Activated CD8-positive, alpha-beta memory T cell treated with anti-CD3 and anti-CD28 coated beads for 48 hours (primary cell): ENCODE data around the gene PDGFD.
"Not testable (repeated sequence)": the region's sequence is repeated elsewhere in the genome, so short reads cannot be mapped to it uniquely, and the experiment has no call there.

ENCODE experiments used
- DNase-seq, 3 experiments: peaks; one replicate each; pipeline ENCODE4 v3.0.0-alpha.2; 2020; ENCODE audit warnings: low read depth in 2 of 3, low spot score in 2 of 3

Gene PDGFD

DNA sequence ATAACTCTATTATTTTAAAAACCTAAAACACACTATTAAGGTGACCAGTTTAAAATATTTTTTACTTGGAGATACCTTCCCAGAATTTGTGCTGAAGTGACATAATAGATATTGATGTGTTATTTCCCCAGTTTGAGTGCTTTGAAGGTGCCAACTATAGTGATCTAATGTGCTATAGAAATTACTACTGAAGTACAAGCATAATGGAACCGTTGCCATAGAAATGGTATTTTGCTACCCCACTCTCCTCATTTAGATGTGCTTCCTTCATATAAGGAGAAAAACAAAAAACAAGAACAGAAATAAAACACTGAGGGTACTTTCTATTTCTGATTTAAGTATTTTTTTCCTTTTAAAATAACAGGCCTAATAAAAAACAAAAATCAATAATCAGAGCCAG lies 108.4 kb downstream of the PDGFD start:
- DNase-seq, result no peak

DNA sequence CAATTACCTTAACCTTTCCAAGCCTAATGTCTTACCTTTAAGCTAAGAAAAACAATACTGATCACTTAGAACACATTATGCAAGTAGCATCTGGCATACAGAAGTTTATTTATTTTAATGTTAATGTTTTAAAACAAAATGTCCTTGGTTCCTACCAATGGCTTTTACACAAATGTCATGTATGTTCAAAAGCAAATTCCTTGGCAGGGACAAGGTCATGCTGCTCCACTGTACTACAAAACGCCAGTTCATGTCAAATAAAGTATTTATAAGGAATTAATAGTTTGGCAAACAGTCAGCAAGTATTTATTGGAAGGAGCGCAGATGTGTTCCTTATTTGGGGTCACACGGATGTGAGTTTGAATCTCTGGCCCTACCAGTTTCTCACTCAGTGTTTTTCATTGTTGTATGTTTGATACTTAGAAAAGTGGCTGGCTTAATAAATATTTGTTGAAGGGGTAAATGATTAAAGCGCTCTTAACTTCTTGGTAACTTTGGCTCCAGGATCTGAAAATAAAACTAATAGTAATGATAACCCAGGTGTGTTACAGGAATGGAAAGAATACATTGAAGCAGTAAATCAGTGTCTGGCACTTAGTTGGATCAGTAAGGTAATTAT lies 108.9 kb downstream of the PDGFD start:
- no peak for DNase-seq

DNA sequence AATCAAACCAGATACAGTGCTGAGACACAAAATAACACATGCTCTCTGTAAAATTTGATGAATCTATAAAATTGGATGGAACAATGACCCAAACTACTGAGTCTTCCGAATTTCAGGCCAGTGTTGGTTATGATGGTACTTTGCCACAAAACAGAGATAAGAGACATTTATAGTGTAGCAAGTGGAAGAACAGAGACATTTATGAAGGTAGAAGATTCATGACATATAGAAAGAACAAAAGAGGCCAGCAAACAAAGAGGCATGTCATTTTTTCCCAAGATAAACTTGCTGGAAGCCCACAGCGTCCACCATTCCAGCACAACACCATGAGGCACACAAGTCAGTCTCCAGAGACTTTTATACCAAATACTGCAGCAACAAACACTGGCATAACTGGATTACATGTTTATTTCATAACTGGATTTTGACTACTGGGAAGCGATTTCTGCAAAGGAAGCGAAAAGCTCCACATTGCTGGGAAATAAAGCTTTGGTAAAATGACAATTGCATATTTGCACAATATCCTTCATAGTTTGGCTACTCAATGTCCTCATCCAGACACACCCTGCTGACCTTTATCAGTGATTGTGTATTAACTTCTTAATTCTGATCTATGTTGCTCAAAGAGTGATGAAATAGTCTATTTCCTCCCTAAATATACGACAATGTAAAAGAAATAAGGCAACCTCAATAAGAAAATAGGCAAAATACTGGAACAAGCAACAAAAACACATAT lies 110.0 kb downstream of the PDGFD start:
- no peak for DNase-seq

DNA sequence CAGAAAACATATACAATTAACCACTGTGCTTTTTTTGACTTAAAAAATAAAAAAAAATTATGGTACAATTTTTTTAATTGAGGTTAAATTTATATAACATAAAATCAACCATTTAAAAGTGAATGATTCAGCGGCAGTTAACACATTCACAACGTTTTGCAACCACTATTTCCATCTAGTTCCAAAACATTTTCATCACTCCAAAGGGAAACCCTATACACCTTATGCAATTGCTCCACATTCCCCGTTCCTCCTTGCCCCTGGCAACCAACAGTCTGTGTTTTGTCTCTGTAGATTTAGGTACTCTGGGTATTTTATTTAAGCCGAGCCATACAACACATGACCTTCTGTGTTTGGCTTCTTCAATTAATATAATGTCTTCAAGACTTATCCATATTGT lies 112.2 kb downstream of the PDGFD start:
- DNase-seq, result no peak

DNA sequence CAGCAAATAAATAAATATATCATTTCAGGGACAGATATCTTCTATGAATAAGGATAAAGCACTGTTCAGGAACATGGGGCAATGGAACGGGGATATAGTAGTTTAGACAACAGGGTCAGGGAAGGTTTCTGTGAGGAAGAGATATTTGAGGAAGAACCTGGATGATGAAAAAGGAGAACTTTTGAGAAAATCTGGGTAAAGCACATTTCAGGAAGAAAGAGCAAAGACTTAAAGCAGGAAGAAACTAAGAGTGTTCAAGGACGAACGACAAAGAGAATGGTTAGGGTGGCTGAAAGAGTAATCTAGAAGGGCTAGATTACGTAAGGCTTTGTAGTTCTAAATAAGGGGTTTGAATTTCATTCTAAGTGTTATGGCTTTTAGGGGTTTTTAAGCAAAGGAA lies 114.8 kb downstream of the PDGFD start:
- no peak for DNase-seq

DNA sequence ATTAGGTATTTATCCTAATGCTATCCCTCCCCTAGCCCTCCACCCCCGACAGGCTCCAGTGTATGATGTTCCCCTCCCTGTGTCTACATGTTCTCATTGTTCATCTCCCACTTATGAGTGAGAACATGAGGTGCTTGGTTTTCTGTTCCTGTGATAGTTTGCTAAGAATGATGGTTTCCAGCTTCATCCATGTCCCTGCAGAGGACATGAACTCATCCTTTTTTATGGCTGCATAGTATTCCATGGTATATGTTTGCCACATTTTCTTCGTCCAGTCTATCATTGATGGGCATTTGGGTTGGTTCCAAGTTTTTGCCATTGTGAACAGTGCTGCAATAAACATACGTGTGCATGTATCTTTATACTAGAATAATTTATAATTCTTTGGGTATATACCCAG lies 117.1 kb downstream of the PDGFD start:
- DNase-seq, result not testable (repeated sequence)

DNA sequence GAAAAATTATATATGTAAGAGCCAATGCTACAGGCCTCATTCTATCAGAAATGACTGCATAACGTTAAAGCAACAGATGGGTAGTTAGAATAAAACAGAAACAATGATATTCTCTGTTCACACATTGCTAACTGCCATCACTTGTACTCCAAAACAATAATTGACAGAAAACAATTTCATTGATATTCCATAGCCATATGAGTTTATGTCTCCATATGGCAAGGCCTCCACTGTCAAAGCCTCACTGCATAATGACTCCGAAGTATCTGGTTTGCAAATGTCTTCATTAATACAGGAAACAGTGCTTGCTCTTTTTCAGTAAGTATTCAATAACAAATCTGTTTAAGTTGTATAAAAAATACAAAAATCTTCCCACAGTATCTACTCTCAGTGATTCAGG lies 117.6 kb downstream of the PDGFD start:
- DNase-seq, result no peak

DNA sequence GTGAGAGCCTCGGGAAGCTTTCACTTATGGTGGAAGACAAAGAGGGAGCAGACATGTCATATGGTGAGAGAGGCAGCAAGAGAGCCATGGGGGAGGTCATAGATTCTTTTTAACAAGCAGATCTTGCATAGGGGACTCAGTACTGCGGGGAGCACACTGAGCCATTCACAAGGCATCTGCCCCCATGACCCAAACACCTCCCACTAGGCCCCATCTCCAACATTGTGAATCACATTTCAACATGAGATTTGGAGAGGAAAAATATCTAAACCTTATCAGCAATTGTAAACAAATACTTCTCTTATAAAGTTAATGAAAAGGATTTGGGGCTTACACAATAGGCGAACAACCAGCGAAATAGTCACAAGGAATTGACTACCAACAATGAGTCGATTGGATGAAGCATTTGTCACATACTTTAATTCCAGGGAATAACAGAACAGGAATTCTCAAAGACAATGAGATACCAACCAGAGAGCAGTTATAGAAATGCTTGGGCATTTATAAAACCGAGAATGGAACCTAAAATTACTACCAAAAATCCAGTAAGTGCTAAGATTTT lies 120.2 kb downstream of the PDGFD start:
- no peak for DNase-seq

DNA sequence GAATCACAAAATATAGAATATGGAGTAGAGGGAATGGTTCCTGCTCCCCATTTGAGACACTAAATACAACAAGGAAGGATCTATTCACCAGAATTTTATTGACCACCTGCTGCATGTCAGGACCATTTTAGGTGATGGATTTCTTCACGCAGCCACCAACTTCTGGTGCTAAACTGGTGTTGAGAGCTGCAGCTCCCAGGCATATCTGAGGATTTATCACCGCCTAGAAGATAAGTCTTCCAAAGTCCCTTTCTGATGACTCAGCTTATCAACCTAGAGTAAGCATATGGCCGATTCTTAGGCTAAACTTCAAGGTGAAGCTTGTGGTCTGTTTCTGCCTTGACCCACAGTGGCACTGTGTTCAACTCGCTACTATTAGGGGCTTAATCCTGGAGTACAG lies 120.8 kb downstream of the PDGFD start:
- DNase-seq, result no peak

DNA sequence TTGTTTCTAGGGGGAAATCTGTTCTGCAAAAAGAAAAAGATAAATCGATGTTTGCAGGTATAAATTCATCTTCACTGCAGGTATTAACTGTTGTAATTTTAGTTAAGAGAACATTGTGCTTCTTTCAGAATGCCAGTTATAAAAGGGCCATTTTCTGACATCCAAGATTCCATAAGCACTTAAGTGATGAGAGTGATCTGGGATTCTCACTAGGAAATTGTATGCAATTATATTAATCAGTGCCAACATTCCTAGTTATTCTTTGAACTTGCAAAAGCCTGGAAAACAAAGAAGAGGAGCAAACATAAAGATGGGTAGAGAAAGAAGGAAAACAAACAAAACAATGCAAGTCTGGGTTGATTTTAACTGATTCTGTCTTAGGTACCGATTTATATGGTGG lies 122.2 kb downstream of the PDGFD start:
- DNase-seq, result no peak

DNA sequence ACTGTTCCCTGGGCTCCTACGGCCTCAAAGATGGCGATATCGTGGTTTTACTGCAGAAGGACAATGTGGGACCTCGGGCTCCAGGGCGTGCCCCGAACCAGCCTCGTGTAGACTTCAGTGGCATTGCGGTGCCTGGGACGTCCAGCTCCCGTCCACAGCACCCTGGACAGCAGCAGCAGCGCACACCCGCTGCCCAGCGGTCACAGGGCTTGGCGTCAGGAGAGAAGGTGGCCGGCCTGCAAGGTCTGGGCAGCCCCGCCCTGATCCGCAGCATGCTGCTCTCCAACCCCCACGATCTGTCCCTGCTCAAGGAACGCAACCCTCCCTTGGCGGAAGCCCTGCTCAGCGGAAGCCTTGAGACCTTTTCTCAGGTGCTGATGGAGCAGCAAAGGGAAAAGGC lies 127.0 kb downstream of the PDGFD start:
- no peak for DNase-seq

DNA sequence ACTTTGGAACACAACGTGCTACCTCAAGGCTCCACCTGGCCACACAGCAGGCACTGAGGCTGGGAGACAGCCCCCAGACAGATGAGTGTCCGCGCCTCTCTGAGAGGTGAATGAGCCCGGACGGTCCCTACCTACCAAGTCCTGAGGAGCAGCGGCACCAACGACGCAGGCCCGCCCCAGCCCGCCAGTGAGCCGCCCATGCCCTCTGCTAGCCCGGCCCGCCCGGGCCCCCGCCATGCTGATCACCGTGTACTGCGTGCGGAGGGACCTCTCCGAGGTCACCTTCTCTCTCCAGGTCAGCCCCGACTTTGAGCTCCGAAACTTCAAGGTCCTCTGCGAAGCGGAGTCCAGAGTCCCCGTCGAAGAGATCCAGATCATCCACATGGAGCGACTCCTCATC lies 127.4 kb downstream of the PDGFD start, which contains the start of gene DDI1:
TSS of gene DDI1 (plus strand) at position 53 of the 400 bp plus-strand sequence. CDS start at position 236, 183 bp downstream.
- DNase-seq, result no peak

DNA sequence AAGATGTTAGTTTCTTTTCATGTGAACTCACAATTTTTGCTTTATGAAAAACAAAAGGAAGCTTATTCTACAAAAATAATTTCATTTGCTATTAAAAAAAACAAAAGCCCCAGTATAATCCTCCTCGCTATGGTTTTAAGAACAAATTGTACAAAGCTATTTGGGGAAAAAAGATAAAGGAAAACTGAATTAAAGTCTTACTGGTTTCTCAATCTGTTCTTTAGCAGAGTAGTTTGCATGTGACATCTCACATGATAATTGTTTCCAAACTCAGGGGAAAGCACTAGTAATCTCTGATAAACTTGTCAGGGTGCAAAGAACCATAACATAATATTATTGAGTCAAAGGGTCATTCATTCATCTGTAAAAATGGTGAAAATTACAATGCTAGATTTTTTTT lies 130.4 kb downstream of the PDGFD start:
- DNase-seq, result no peak

DNA sequence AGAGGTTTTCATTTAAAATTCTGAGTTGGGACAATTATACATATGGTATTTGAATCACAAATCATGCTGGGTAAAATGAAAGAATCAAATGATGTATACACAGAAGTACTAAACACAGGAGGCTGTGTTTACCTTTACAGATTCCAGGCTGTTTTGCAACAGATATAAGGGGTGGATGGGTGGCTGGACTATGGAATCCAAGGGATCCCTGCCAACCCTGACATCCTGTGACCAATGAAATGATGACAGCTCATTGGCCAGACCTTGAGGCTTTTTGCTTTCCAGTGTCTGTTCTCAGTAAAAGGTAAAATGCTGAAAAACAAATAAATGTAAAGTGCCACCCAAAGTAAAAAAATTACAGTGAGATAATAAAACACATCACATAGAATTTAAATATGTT lies 130.8 kb downstream of the PDGFD start:
- DNase-seq, result no peak

DNA sequence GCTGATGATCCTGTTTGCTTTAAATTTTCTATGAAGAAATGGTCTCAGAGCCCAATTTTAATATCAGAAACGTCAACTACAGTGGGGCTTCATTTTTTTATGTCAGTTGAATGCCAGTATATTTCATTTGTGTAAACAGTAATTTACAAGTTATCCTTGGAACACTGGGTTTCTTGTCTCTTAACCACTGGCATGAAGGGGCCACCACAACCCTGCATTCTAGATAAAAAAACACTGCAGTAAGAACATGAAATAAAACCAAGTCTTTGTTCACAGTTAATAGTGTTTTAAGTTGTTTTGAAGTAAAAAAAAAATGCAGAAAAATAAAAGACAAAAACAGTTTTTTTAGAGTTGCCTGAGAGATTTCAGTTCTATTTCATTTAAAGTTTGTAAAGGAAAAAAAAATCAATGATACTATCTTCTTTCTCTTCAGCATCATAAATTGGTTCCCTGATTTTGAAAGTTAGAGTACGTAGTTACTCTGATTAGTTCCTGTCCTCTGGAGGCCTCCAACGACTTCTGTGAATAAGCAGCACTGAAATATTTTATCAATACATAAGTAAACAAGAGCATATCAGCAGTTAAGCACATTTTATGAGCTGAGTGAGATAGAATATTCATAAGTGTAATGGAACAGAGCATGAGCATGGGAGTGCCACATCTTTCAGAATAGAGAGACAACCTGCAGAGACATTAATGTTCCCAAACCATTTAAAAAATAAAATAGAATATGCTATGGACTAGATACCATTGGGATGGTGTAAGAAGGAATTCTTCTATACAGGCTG lies 135.3 kb downstream of the PDGFD start:
- DNase-seq, result no peak

DNA sequence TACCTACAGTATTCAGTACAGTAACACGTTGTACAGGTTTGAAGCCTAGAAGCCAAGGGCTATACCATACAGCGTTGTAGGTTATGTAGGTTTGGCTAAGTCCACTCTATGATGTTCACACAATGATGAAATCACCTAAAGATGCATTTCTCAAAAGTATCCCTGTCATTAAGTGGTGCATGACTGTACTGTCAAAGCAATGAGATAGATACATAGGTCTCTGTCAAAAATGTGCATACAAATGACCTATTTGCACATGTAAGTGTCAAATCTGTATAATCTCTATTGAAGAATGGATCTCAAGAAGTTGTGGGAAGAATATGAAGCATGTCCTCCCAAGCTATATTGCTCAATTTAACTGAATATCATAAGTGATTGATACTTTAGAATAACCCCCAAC lies 139.4 kb downstream of the PDGFD start:
- no peak for DNase-seq

DNA sequence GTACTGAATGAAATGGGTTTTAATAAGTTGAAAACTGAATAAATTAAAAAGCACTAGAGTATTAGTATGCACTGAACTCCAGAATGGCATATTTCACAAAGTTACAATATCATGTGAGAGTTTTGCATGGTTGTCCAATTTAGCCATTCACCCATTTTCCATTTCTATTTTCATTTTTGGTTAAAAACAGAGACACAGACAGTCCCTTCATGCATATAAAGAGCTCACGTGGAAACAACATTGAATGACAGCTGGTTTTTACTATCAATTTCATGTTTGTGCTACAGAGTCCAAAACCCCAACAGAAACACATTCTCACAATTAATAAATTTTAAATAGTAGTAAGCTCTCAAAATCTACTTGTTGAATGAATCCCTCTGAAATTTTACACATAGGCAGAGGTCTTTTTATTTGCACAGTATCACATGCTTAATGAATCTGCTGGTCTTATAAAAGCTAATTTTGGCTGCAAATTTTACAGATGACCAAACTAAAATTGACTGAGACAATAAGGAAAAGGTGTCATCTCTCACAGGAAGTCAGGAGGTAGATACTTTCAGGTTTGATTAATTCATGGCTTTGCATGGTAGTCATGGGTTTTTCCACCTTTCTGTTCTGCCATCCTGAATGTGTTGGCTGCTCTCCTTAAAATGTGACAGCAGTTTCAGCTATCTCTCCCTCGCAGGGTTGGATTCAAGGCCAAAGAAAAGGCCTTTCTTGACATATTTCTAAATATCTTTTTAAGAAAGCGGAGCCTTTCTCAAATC lies 148.1 kb downstream of the PDGFD start:
- no peak for DNase-seq

DNA sequence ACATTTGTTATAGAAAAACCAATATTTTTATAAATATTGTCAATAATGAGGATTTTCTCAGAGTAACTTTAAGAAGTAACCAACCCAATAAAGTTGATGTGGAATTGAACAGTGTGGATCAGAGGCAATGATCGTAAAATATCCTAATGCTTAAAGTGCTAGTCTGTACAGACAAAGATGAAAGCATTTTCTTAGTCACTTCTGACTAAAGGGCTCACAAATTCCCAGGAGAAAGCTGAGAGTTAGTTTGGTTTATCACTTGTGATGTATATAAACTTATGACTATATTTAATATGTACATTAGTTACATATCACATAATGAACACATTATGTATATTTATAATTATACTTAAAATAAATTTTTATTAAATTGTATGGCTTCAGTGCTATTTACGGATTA lies 152.9 kb downstream of the PDGFD start:
- DNase-seq, result no peak

DNA sequence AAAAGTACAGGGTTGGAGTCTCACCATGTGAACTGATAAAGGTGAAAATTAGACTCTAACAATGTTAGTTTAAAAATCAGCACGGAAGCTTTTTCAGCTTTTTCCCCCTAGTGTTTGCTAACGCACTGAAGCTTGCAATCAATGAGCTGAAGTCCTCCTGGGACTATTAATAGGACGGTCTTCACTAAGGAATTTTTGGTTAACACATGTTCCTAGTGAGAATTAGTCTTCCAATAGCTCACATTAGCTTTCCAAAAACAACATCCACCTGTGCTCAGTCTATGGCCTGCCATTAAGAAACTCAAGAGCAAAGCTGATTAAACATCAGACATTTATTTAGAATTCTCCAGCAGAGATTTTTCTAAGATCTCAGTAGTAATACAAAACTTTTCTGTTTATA lies 154.2 kb downstream of the PDGFD start:
- DNase-seq, result no peak

DNA sequence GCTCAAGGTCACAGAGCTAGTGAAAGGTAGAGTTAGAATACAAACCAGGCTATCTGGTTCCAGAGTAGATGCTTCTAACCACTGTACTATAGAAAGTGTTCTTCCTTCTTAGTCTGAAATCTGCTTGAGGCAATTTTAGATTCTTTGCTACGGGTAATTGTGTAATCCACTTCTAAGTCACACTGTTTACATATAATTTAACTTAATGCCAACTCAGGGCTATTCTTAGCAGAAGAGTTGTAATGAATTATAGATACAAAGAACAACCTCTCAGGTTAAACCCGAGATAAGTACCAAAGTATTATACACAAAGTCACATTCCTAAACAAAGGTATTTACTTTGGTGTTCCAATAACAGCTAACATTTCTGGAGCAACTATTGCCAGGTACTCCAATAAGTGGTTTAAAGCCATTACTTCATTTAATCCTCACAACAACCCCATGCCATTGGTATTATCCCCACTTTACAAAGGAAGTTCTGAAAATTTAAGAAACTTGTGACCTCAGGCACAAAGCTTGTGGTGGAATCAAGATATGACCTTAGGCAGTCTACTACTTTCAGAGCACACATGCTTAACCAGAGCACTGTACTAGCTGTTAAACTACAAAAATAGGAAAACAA lies 158.6 kb downstream of the PDGFD start:
- DNase-seq, result no peak

DNA sequence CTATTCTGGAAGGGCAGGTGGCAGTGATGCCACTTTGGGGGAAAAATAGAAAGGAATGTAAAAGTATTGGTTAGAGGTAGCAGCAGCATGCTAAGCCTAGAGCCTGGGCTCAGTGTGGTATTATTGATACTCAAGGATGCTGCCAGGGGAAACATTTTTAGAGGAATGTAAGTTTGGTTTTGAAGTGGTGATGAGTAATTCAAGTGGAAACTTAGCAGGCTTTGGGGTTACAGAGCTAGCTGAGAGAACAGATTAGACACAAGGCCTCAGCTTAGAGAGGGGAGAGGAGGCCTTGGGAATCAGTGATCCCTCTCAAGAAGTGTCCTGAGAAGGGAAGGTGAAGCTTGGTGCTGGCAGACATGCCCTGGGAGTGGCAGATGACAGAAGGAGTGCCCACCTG lies 160.5 kb downstream of the PDGFD start:
- DNase-seq, result no peak
